ENCODE data around the gene RBBP4.

Gene RBBP4

GRCh38 chr1:32644426-32644825, 6.6 kb upstream of the RBBP4 start:
- DNase-seq (ENCODE audit: low read depth), result no peak
- no peak overlapping the region for H3K4me3 ChIP-seq (replicated peaks; ENCODE audit: low read depth, low read length)
- TF ChIP-seq, protein P1, sequence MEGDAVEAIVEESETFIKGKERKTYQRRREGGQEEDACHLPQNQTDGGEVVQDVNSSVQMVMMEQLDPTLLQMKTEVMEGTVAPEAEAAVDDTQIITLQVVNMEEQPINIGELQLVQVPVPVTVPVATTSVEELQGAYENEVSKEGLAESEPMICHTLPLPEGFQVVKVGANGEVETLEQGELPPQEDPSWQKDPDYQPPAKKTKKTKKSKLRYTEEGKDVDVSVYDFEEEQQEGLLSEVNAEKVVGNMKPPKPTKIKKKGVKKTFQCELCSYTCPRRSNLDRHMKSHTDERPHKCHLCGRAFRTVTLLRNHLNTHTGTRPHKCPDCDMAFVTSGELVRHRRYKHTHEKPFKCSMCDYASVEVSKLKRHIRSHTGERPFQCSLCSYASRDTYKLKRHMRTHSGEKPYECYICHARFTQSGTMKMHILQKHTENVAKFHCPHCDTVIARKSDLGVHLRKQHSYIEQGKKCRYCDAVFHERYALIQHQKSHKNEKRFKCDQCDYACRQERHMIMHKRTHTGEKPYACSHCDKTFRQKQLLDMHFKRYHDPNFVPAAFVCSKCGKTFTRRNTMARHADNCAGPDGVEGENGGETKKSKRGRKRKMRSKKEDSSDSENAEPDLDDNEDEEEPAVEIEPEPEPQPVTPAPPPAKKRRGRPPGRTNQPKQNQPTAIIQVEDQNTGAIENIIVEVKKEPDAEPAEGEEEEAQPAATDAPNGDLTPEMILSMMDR (IDR thresholded peaks at IDR 0.05; ENCODE audit: low read length, missing control alignments), result no peak

DNA sequence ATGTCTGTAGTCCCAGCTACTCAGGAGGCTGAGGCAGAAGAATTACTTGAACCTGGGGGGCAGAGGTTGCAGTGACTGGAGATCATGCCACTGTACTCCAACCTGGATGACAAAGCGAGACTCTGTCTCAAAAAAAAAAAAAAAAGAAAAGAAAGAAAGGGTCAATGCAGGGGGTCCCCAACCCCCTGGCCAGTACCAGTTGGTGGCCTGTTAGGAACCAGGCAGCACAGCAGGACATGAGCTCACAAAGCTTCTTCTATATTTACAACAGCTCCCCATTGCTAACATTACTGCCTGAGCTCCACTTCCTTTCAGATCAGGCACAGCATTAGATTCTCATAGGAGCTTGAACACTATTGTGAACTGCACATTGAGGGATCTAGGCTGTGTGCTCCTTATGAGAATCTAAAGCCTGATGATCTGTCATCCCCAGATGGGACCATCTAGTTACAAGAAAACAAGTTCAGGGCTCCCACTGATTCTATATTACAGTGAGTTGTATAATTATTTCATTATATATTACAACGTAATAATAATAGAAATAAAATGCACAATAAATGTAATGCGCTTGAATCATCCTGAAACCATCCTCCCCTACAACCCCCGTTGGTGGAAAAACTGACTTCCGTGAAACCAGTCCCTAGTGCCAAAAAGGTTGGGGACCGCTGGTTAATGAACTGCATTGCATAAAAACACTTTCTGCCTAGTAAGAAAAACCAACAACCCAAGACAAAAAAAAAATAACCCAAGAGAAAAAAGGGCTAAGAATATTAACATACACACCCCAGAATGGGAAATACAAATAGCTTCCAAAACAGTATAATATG, 3.5 kb upstream of the RBBP4 start:
- TF ChIP-seq, protein P1 (IDR thresholded peaks at IDR 0.05; ENCODE audit: low read length, missing control alignments), result no peak
- no peak overlapping the region for H3K4me3 ChIP-seq (replicated peaks; ENCODE audit: low read depth, low read length)
- no peak for DNase-seq (ENCODE audit: low read depth)

DNA sequence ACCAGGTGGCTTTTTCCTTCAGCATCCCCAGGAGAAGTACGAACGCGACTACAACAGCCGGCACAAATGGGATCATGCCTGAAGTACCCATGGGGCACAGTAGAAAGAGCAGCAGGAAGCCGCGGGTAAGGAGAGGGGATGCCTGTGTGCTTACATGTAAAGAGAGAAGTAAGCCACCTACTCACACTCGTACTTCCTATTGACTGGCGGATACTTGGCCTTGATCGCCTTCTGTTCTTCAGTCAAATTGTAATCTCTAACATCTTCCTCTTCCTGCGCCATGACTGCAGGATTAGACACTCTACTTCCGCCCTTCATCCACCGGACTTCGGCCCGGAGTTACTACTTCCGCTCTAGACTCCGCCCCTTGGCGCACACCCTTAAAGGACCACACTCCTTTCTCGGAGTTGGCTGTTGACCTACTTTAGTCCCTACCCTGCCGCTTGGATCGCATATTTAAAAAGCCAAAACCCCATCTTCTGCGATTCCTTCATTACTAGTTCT, 708 bp upstream of the RBBP4 start, which contains the start of gene ZBTB8OS:
Gene ZBTB8OS, minus strand, starts transcription at position 303 of the 504 bp plus-strand sequence. Its CDS starts 21 bp downstream, at position 282.
- TF ChIP-seq, protein P1 (IDR thresholded peaks at IDR 0.05; ENCODE audit: low read length, missing control alignments), result no peak
- DNase-seq (ENCODE audit: low read depth), result peak; percentile 95
- peak within 1 kb of the TSS; percentile 95 for H3K4me3 ChIP-seq (replicated peaks; ENCODE audit: low read depth, low read length)

DNA sequence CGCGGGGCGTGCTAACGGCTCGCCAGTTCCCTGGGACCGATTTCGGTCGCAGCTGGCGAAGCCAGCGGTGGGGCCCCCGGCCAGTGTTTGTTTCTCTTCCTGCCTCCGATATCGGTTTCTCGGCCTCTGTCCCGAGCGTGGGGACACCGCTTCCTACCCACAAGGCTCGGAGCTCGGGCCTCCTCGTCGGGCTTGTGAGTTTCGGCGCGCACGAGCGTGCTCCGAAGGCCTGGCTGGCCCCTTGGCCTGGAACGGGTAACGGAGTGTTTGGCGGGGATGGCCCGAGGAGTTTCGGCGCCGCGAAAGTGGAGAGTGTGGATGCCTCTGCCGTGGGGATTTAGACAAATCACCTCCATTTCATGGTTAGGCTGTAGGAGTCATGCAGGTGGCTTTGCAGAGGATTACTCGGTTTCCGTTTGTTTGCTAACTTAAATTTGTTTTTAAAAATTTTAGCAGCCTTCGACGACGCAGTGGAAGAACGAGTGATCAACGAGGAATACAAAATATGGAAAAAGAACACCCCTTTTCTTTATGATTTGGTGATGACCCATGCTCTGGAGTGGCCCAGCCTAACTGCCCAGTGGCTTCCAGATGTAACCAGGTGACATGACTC, 559 bp downstream of the RBBP4 start:
- no peak for DNase-seq (ENCODE audit: low read depth)
- H3K4me3 ChIP-seq (replicated peaks; ENCODE audit: low read depth, low read length), result peak overlapping the region; percentile 79
- TF ChIP-seq, protein P1 (IDR thresholded peaks at IDR 0.05; ENCODE audit: low read length, missing control alignments), result no peak

DNA sequence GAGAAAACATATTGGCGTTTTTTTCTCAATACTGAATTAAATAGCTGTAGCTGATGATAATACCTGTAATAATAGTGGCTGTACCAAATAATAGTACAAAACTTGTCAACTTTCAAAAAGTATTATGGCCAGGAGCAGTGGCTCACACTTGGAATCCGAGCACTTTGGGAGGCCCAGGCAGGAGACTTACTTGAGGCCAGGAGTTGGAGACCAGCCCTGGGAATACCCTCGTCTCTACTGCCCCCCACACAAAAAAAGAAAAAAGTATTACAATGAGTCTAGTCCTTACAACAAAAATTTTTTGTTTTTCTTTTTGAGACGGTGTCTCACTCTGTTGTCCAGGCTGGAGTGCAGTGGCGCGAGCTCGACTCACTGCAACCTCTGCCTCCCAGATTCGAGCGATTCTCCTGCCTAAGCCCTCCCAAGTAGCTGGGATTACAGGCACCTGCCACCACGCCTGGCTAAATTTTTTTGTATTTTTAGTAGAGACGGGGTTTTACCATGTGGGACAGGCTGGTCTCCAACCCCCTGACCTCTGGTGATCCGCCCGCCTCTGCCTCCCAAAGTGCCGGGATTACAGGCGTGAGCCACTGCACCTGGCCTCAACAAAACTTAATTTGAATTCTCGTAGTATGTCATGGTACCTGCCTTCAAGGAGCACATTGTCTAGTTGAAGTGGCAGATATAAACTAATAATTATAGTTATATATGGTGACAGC, 1.4 kb downstream of the RBBP4 start:
- TF ChIP-seq, protein P1 (IDR thresholded peaks at IDR 0.05; ENCODE audit: low read length, missing control alignments), result no peak
- peak overlapping the region; percentile 79 for H3K4me3 ChIP-seq (replicated peaks; ENCODE audit: low read depth, low read length)
- no peak for DNase-seq (ENCODE audit: low read depth)

DNA sequence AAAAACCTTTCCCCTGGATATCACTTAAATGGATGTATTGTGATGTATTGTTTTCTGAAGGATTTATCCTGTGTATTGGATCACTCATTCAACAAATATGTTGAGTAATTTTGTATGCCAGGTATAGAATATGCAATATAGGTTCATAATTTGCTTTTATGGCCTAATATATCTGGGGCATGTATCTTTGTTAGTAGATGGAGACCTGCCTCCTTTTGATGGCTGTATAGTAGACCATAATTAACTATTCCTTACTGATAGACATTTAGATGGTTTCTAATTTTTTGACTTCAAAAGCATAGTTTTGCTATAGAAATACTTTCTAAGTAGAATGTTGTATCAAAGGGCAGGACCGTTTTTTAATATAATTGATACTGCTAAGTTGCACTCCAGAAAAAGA, 8.6 kb downstream of the RBBP4 start:
- TF ChIP-seq, protein P1 (IDR thresholded peaks at IDR 0.05; ENCODE audit: low read length, missing control alignments), result no peak
- H3K4me3 ChIP-seq (replicated peaks; ENCODE audit: low read depth, low read length), result no peak overlapping the region
- DNase-seq (ENCODE audit: low read depth), result no peak
